ENCODE results near the gene ANKRD44.
"Not testable (repeated sequence)": the region's sequence is repeated elsewhere in the genome, so short reads cannot be mapped to it uniquely, and the experiment has no call there.

The ANKRD44 gene

DNA sequence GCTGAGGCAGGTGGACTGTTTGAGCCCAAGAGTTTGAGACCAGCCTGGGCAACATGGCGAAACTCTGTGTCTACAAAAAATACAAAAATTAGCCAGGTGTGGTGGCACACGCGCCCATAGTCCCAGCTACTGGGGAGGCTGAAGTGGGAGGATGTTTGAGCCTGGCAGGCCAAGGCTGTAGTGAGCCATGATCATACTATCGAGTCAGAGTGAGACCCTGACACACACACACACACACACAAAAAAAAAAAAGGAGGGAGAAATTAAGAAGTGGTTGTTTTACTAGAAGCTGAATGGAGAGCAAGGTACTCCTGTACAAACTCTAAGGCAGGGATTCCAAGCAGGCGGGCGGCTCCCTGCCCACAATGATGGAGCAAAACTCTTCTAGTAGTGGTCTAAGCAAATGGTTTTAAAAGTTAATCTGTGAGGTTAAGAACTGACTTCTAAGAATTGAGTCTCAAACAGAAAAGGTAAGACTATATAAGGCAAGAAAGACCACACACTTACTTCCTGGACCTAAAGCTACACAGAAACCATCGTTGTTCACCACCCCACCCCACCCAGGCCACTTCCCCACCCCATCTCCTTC is 2.6 kb downstream of the ANKRD44 start:
- H3K27me3 Mint-ChIP-seq: no peaks in the 10 kb centered on the region

DNA sequence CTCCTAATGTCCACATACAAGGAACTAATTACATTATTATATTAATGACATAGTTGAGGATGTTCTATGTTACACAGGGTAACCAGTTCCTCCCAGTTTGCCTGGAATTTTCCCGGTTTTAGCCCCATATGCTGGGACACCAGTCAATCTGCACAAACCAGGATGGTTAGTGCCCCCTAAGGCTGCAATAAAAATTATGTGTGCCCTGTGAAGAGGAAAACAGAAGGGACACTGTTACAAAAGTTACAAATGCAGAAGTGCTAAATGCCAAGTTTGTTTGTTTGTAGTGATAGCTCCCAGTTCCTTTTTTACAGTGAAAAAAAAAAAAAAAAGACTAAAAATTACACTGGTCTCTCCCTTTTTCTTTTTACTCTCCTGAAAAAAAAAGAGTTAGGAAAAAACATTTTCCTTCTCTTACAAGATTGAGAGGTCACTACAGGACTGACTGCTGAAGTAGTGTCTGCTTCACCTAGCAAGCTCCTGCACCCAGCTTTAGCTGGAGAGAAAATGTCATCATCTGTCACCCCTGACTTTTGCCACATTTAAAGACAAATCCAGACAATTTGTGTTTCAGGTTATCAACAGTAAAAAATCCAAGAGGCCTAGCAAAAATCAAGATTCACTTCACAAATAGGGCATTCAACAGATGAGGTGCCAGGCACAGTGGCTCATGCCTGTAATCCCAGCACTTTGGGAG is 3.2 kb downstream of the ANKRD44 start:
- DNase-seq (no peak), ATAC-seq (no peak)
- peaks cover 81% of the 10 kb centered on the region for H3K4me1 Mint-ChIP-seq
- peak overlapping the region; percentile 97 for H3K27ac Mint-ChIP-seq
- peaks cover 28% of the 10 kb centered on the region for H3K36me3 Mint-ChIP-seq (ENCODE audit: low read depth)
- no peaks in the 10 kb centered on the region for H3K27me3 Mint-ChIP-seq
- H3K9me3 Mint-ChIP-seq: no peaks in the 10 kb centered on the region
- peak overlapping the region; percentile 89 for H3K4me3 Mint-ChIP-seq

More for the DNA sequence above, 2.6 kb downstream of the ANKRD44 start:
- DNase-seq (no peak), ATAC-seq (peak; percentile 41)
- Mint-ChIP-seq H3K27ac (peak overlapping the region; percentile 97), H3K4me3 (peak overlapping the region; percentile 89), H3K9me3 (no peaks in the 10 kb centered on the region), H3K36me3 (ENCODE audit: low read depth) (peaks cover 24% of the 10 kb centered on the region), H3K4me1 (peaks cover 81% of the 10 kb centered on the region)

DNA sequence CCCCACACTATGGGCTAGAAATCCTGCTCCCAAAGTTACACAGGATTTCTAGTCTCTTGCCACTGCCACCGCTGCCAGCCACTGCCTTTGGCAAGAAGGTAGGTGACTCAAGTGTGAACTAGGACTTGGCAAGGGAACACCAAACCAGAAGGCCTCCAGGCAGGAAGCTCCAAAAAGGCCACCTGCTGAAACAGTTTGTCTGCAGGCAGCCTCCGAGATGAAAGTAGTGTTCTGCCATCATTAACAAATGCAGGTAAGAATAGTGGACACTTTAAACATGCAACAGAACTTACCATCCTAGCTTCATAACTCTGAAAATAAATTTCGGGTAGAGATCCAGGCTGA is 3.9 kb downstream of the ANKRD44 start:
- peak overlapping the region; percentile 97 for H3K27ac Mint-ChIP-seq
- ATAC-seq (no peak), DNase-seq (no peak)
- peaks cover 34% of the 10 kb centered on the region for H3K36me3 Mint-ChIP-seq (ENCODE audit: low read depth)
- peak overlapping the region; percentile 89 for H3K4me3 Mint-ChIP-seq
- no peaks in the 10 kb centered on the region for H3K9me3 Mint-ChIP-seq
- peaks cover 80% of the 10 kb centered on the region for H3K4me1 Mint-ChIP-seq
- H3K27me3 Mint-ChIP-seq: no peaks in the 10 kb centered on the region

DNA sequence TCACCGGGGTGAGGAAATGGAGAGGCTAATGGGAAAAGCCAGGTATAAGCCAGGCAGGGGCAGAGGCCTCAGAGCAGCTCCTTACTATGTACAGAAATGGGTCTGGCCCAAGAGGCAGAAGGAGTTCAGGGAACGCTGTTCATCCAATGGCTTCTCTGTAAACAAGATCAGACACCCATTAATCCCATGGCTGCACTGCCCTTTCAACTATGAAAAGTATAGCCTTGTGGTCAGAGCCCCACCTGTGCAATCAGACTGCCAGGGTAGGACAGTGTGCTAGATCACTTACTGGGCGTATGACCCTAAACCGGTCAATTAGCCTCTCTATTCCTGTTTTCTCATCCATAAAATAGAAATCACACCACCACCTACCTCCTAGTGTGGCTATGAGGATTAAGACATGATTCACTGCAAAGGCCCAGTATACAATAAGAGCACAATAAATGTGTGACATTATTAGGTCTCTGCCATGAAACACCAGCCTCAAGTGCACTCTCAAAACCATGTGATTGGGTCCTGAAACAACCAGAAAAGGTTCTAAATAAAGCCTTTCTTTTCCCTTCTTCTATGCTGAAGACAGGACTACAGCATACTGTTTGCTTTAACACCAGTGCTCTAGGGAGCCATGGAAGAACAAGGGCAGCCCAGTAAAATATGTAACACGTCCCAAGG is 4.4 kb downstream of the ANKRD44 start:
- H3K9me3 Mint-ChIP-seq: no peaks in the 10 kb centered on the region
- peak overlapping the region; percentile 89 for H3K4me3 Mint-ChIP-seq
- H3K36me3 Mint-ChIP-seq (ENCODE audit: low read depth): peaks cover 37% of the 10 kb centered on the region
- peak overlapping the region; percentile 97 for H3K27ac Mint-ChIP-seq
- ATAC-seq (no peak), DNase-seq (no peak)
- peaks cover 80% of the 10 kb centered on the region for H3K4me1 Mint-ChIP-seq
- no peaks in the 10 kb centered on the region for H3K27me3 Mint-ChIP-seq

DNA sequence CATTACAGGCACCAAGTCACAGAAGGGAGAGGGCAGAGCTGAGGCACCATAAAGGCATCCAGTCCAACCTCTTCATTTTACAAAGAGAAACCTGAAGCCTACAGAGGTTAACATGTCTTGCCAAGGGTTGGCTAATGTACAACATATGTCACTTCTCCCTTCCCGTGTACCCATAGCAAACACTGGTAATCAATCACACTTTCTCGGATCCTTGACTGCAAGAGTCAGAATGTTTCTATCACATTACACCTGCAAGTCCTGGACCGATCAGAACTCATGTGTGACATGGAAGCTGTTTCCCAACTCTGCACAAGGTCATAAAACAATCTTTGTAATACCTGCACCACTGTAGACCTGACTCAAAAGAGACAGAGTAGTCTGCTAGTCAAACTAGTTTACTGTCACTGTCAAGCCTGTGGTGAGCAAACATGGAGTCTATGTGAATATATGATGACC is 6.0 kb downstream of the ANKRD44 start:
- peaks cover 45% of the 10 kb centered on the region for H3K36me3 Mint-ChIP-seq (ENCODE audit: low read depth)
- H3K9me3 Mint-ChIP-seq: no peaks in the 10 kb centered on the region
- H3K27me3 Mint-ChIP-seq: no peaks in the 10 kb centered on the region
- ATAC-seq: peak; percentile 45
- H3K27ac Mint-ChIP-seq: peak overlapping the region; percentile 97
- H3K4me1 Mint-ChIP-seq: peaks cover 92% of the 10 kb centered on the region
- no peak for DNase-seq
- H3K4me3 Mint-ChIP-seq: peak overlapping the region; percentile 89

DNA sequence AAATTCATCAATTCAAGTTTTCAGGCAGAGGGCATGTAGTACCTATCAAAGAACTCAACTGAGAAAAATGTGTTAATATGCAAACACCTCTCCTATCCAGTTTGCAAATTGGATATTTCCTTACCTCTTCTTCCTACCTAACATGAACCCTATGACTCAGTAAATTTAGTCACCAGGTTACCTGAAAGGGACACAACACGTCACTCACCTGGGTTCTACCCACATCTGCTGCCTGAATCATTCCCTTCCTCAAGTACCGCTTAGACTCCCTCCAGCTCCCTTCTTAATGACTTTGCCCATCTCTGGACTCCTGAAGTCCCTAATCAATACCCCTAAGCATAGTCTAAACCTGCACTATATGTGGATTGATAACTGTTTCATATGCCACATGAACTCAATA is 10.4 kb downstream of the ANKRD44 start:
- H3K27ac Mint-ChIP-seq: peak overlapping the region; percentile 97
- no peak overlapping the region for H3K4me3 Mint-ChIP-seq
- H3K27me3 Mint-ChIP-seq: no peaks in the 10 kb centered on the region
- H3K36me3 Mint-ChIP-seq (ENCODE audit: low read depth): peaks cover 51% of the 10 kb centered on the region
- no peak for DNase-seq
- H3K9me3 Mint-ChIP-seq: no peaks in the 10 kb centered on the region
- no peak for ATAC-seq
- H3K4me1 Mint-ChIP-seq: peaks cover 99% of the 10 kb centered on the region

DNA sequence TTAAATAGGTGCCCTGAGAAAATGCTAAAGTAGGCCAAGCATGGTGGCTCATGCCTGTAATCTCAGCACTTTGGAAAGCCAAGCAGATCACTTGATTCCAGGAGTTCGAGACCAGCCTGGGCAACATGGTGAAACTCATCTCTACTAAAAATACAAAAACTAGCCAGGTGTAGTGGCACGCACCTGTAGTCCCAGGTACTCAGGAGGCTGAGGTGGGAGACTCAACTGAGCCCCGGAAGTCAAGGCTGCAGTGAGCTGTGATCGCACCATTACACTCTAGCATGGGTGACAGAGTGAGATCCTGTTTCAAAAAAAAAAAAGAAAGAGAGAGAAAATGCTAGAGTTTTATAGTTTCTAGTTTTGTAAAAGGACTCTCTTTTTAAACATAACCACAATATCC is 12.0 kb downstream of the ANKRD44 start:
- ATAC-seq: no peak
- H3K9me3 Mint-ChIP-seq: no peaks in the 10 kb centered on the region
- H3K27ac Mint-ChIP-seq: peak overlapping the region; percentile 97
- peak overlapping the region; percentile 84 for H3K4me3 Mint-ChIP-seq
- H3K27me3 Mint-ChIP-seq: no peaks in the 10 kb centered on the region
- peaks cover 46% of the 10 kb centered on the region for H3K36me3 Mint-ChIP-seq (ENCODE audit: low read depth)
- H3K4me1 Mint-ChIP-seq: peaks cover 99% of the 10 kb centered on the region
- DNase-seq: no peak

DNA sequence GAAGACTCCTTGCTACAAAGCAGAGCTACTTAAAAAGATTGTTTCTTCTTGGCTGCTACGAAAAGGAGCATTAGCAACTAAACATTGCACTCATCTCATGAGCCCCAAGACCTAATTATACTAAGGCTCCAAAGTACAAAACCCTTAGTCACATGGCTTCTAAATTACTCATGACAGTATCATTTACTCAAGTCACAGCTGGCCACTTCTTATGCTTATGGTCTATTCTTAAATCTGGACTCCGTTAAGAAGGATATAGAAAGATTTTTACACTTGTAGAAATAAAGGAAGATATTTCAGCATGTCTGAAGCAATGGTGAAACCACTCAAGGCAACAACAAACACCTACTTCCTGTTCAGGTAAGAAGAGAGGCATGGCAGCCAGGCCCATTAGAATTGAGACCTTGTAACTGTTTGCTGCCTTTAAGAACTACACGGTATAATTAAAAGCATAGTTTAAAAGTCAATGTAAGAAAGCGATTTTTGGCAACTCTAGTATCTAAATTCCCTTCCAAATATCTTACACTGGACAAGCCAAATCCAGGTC is 12.7 kb downstream of the ANKRD44 start:
- peak; percentile 60 for ATAC-seq
- Mint-ChIP-seq H3K36me3 (ENCODE audit: low read depth) (peaks cover 44% of the 10 kb centered on the region), H3K27me3 (no peaks in the 10 kb centered on the region), H3K27ac (peak overlapping the region; percentile 97), H3K4me1 (peaks cover 99% of the 10 kb centered on the region), H3K4me3 (peak overlapping the region; percentile 84), H3K9me3 (no peaks in the 10 kb centered on the region)
- DNase-seq: no peak

DNA sequence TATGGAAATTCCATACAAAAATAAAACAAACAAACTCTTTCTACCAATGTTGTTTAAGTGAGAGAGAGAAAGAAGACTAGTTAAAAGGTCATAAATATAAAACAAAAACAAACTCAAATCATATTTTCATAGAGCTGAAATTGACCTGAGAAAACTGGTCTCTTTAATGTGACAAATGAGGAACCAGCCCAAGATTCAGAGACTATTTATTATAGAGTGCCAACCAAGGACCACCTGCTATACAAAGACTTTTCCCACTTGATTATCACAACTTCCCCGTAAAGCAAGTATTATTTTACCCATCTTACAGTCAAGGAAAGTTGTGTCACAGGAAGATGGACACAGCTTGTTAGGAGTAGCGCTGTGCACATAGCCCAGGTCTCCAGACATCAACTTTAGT is 13.3 kb downstream of the ANKRD44 start:
- Mint-ChIP-seq H3K4me1 (peaks cover 100% of the 10 kb centered on the region), H3K27me3 (no peaks in the 10 kb centered on the region), H3K9me3 (no peaks in the 10 kb centered on the region), H3K27ac (peak overlapping the region; percentile 97), H3K4me3 (peak overlapping the region; percentile 84), H3K36me3 (ENCODE audit: low read depth) (peaks cover 45% of the 10 kb centered on the region)
- no peak for DNase-seq
- ATAC-seq: no peak

DNA sequence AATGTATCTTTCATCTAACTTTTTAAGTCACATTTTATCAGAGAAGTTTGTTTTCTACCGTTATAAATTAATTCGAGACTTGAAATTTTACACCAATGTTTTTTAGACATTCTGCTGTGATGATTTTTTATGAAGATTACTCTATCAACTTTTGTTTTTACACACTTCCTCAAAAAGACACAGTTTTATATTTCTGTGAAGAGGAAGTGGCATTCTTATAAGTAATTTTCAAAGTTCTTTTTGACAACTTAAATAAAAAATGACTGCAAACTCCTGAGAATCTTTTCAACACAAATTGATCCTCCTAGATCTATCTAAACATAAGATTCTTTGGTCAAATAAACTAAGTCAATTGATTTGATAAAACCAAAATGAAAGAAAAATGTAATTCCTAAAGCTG is 13.7 kb downstream of the ANKRD44 start:
- peaks cover 1% of the 10 kb centered on the region for H3K9me3 Mint-ChIP-seq
- H3K36me3 Mint-ChIP-seq (ENCODE audit: low read depth): peaks cover 46% of the 10 kb centered on the region
- no peaks in the 10 kb centered on the region for H3K27me3 Mint-ChIP-seq
- H3K27ac Mint-ChIP-seq: peak overlapping the region; percentile 97
- peak overlapping the region; percentile 84 for H3K4me3 Mint-ChIP-seq
- peaks cover 100% of the 10 kb centered on the region for H3K4me1 Mint-ChIP-seq
- ATAC-seq: no peak
- DNase-seq: no peak

DNA sequence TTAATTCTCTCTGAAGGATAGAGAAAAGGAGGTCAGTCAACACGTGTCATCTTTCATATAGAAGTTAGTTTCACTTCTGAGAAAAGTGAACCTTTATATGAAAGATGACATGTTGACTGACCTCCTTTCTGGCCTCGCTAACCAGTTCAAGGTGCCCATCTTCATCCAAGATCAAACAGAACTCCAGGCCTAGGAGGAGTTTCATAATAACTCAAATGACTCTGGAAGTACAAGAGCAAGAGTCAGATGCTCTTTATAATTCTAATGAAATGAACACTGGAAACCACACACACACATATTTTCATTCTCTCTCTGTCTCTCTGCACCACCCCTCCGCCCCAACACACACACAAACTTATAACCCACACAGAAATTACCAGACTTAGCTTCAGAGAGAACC is 16.3 kb downstream of the ANKRD44 start:
- H3K36me3 Mint-ChIP-seq (ENCODE audit: low read depth): peaks cover 40% of the 10 kb centered on the region
- ATAC-seq (peak; percentile 39), DNase-seq (no peak)
- no peaks in the 10 kb centered on the region for H3K27me3 Mint-ChIP-seq
- peaks cover 95% of the 10 kb centered on the region for H3K4me1 Mint-ChIP-seq
- H3K9me3 Mint-ChIP-seq: peaks cover 4% of the 10 kb centered on the region
- H3K4me3 Mint-ChIP-seq: peak overlapping the region; percentile 84
- peak overlapping the region; percentile 97 for H3K27ac Mint-ChIP-seq

DNA sequence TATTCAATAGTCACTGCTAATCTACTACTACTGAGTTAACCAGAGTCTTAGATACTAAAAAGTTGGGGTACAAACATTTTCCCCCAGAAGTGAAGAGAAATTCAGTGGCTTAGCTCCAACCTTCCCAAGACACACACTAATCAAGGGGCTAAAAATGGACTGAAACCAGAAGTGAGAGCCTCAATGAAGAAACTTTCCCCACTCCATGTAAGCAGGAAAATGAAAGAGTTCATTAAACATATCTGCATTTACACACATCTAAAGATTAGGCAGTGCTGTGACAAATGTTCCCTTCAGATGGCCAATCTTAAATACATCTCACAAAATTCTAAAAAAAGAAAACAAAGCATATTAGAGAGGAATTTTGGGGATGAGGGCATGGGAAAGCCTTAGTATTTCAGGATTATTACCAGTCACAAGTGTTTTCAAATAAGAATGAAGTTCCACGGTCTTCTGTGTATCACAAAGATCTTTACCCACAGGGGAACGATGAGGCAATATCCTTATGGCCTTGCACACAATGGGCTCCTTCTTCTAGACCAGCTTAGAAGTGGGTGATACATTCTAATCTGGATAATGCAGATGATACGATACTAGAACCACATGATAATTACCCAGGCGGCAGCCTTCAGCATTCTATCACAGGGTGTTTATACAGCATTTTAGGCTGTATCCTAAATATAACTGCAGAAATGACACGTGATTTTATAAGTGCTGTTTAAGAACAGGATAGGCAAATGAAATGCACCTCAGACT is 17.1 kb downstream of the ANKRD44 start:
- H3K4me3 Mint-ChIP-seq: peak overlapping the region; percentile 84
- H3K27me3 Mint-ChIP-seq: no peaks in the 10 kb centered on the region
- peaks cover 93% of the 10 kb centered on the region for H3K4me1 Mint-ChIP-seq
- H3K9me3 Mint-ChIP-seq: peaks cover 4% of the 10 kb centered on the region
- ATAC-seq: peak; percentile 78
- H3K36me3 Mint-ChIP-seq (ENCODE audit: low read depth): peaks cover 35% of the 10 kb centered on the region
- H3K27ac Mint-ChIP-seq: peak overlapping the region; percentile 97
- no peak for DNase-seq

DNA sequence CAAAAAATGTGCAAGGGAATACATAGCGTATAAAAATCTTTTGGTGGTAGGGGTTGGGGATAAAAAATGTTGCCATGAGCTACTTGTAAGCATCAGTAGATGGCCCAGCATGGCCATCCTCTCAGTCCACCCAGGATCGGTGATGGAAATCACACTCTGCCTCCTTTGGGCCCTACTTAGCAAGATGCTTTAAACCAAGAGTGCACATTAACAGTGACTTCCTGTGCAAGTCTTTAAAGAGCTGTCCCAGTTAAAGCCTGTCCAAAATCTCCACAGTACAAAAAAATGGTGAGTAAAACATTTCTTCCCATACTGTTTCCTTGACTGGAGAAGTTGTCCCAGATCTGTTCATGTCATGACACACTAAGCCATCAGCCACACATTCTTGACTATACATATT is 18.0 kb downstream of the ANKRD44 start:
- no peaks in the 10 kb centered on the region for H3K27me3 Mint-ChIP-seq
- no peak for DNase-seq
- H3K4me3 Mint-ChIP-seq: peak overlapping the region; percentile 84
- no peak for ATAC-seq
- peaks cover 4% of the 10 kb centered on the region for H3K9me3 Mint-ChIP-seq
- H3K4me1 Mint-ChIP-seq: peaks cover 93% of the 10 kb centered on the region
- H3K36me3 Mint-ChIP-seq (ENCODE audit: low read depth): peaks cover 30% of the 10 kb centered on the region
- H3K27ac Mint-ChIP-seq: peak overlapping the region; percentile 97

DNA sequence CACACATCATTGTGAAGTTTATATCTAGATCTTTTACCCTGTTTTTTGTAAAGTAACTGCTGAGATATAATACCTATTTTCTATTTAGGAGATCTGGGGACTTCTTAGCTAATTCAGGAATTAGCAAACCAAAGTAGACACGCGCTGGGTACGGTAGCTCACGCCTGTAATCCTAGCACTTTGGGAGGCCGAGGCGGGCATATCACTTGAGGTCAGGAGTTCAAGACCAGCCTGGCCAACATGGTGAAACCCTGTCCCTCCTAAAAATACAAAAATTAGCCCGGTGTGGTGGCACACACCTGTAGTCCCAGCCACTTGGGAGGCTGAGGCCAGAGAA is 23.0 kb downstream of the ANKRD44 start:
- Mint-ChIP-seq H3K27ac (peak overlapping the region; percentile 93), H3K4me1 (peaks cover 89% of the 10 kb centered on the region), H3K4me3 (peak overlapping the region; percentile 65), H3K36me3 (ENCODE audit: low read depth) (peaks cover 31% of the 10 kb centered on the region)
- DNase-seq, ATAC-seq, H3K27me3 Mint-ChIP-seq, H3K9me3 Mint-ChIP-seq: not testable (repeated sequence)

Data from activated naive CD8-positive, alpha-beta T cell treated with anti-CD3 and anti-CD28 coated beads, Interleukin-2, amount 50 U/mL, for 24 hours (primary cell).